Stimulated activated CD8-positive, alpha-beta memory T cell treated with anti-CD3 and anti-CD28 coated beads, Interleukin-4, amount 100 ng/mL, for 24 hours (primary cell): Measurements from ENCODE around the gene KCNJ16.

Experiments used
- DNase-seq: peaks from one replicate; pipeline ENCODE4 v3.0.0-alpha.2; 2020; ENCODE audit warnings: low read depth

KCNJ16 gene

DNA sequence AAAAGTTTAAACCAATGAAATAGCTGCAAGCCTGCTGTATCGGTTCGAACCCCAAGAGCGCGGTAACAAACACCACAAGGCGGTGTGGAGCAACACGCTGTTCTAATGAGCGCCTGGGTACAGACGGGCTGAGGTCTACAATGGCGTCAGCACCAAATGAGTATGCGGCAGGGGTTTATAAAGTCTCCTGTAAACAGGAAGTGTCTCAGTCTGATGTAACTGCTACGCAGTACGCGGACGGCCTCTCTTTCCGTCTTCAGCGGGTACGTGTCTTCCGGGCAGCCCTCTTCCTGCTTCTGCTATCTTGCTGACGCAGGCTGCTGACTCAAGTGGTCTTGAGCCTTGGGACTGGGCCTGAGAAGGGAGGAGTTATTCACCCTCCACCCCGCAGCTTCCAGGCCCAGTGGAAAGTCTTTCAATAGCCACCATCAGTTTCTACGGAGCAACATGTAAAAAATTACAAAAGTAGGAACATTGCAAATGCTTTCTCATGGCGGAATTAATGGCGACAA lies 53.8 kb downstream of the KCNJ16 start:
- DNase-seq: no peak

DNA sequence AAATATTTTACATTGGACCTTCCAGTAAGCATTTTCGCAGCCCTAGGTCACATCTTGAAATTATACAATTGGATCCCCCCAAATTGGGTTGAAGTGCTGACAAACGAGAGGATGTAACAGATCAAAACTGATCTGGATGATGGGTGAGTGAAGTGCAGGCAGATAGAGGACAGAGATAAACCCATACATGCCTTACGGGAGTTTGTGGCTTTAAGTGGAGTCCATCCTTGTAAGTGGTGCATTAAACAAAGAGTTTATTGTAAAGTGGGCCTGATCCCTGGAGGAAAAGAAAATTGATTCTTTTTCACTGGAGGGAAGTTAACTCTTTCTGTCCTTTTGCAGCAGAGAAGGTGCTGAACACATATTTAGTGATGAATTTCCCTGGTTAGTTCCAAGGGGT lies 55.3 kb downstream of the KCNJ16 start:
- DNase-seq: no peak

GRCh38 chr17:70132505-70132904 lies 57.5 kb downstream of the KCNJ16 start:
- no peak for DNase-seq

DNA sequence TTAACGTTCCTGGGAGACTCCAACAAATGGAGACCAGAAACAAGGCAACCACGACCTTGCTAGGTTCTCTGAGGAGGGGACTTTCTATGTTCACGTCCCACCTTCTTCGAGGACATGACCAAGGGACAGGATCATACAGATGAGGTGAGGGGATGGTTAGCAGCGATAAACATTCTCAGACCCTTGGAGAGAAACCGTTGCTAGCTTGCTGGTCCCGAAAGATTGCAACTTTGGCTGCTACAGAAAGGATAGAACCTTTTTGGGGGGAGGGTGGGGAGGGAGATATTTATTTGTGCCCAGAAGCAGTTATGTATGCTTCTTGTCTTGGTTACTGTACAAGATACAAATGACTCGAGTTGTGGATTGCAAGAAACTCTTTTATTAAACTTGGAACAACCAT lies 59.0 kb downstream of the KCNJ16 start:
- no peak for DNase-seq

- no peak for DNase-seq
These were observed 59.8 kb downstream of the KCNJ16 start for GRCh38 chr17:70134777-70135176.

DNA sequence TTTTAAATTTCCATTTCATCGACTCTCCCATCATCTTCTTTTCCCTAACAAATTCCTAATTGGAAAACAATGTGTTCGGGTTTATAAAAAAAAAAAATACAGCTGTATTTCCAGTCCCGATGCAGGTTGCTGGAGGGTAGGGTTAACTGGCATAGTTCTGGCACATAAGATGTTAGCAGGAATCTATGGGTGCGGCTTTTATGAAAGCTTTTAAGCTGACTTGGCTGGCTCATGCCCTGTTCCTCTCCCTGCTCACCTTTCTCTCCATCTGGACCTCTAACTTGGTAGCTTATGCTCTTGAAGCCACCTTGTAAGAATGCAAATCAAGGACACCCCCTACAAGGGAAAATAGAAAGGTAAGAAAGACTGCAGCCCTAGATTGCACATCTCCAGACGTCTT lies 61.1 kb downstream of the KCNJ16 start:
- DNase-seq: no peak

DNA sequence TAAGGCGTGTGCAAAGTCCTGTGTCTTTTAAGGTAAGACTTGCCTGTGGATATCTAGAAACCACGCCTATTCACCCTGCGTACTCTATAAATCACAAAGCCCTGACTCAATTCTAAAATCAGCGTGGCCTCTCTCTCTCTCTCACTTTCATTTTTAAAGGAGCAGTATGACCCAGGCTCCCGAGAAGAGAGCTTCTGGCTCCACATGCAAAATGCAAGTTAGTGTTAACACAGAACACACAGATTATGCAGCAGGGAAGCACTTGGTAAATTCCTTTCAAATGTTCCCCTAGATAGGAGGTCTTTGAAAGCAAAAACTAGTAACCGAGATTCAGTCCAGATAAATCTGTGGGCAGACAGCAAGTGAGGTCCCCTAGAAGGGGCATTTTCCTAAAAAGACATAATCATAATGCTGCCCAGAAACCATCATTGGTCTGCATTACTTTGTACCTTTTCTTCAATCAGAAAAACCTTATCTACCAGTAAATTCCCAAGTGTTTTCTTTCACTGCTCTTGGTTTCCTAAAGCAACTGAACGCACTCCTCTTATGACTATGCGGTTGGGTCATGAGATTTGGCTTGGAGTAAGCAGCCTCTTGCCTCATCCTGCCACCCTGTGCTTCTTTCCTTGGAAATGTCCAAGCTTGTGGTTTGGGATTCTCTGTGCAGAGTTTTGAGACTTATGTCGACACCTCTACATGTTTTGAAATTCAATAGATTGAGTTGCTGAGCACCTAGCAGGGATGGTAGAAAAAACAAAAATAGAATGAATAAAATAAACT lies 62.6 kb downstream of the KCNJ16 start:
- DNase-seq: no peak

- no peak for DNase-seq
These were observed 63.4 kb downstream of the KCNJ16 start for GRCh38 chr17:70138291-70138865.

GRCh38 chr17:70139449-70139993 lies 64.5 kb downstream of the KCNJ16 start:
- no peak for DNase-seq

DNA sequence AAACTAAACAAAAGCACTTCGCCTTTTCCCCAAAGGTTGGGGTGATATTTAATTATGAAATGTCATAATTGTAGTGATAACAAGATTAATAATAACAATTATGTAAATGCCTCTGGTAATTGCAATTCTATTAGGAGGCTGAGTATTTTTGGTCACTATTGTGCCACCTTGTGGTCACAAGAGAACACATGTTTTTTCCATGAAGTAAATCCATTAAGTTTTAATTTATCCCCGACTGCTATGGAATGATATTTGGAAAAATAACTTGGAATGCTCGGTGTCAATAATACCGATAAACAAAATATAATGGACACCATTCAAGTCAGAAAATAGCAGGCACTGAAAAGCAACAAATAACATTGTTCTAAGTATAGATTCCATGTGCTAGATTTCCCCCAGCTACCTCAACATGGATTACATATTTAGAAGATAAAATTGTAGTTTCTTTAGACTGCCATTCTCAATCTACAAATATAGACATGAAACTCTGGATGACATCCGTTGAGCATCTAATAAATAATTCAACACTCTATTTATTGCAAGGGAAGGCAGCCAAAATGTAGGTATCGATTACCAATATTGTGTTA lies 69.3 kb downstream of the KCNJ16 start:
- DNase-seq: no peak

- no peak for DNase-seq
These were observed 78.2 kb downstream of the KCNJ16 start for GRCh38 chr17:70153210-70153609.

GRCh38 chr17:70157151-70157550 lies 82.1 kb downstream of the KCNJ16 start:
- DNase-seq: no peak

DNA sequence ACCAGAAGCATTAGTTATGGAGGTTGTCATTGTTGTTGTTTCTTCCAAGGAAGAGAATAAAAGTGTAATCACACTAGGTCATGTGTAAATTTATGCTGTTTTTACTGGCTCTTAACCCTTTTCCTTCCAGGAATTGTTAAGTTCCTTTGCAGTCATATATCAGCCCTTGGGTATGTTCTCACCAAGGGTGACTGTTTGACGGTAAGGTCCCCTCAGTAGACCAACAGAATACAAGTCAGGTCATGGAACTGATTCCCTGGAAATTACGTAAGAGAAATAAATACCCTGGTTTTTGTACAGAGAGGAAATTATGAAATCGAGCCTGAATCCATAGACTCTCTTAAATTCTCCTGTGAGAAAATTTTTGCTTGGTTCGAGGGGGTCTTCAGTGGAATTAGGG lies 83.2 kb downstream of the KCNJ16 start:
- no peak for DNase-seq

DNA sequence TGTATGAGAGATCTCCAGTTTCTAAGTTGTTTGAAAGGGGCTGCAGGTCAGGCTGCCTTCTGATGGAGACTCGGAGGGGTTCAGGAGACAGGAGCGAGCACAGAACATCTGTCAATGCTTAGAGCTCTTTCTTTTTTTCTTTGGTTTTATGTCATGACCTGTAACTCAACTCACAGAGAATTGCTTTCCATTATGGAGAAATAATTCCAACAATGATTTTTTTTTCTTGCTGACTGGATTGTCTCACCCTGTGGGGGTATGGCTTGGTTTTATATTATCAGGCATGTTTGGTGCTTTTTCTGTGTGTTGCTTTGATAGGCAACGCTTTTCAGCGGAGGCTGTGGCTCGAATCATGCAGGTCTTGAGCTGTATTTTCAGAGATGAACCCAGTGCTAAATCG lies 83.6 kb downstream of the KCNJ16 start:
- DNase-seq: no peak

GRCh38 chr17:70159980-70160379 lies 85.0 kb downstream of the KCNJ16 start:
- DNase-seq: no peak

- no peak for DNase-seq
These were observed 86.5 kb downstream of the KCNJ16 start for GRCh38 chr17:70161519-70161918.

GRCh38 chr17:70165383-70165782 lies 90.4 kb downstream of the KCNJ16 start:
- no peak for DNase-seq

GRCh38 chr17:70166615-70167014 lies 91.6 kb downstream of the KCNJ16 start:
- no peak for DNase-seq

- no peak for DNase-seq
These were observed 93.3 kb downstream of the KCNJ16 start for GRCh38 chr17:70168044-70168976.

- DNase-seq: peak; percentile 31
These were observed 94.1 kb downstream of the KCNJ16 start, which contains the start of gene KCNJ2 for GRCh38 chr17:70168977-70169708. KCNJ2 (plus strand) TSS chr17:70169532; CDS start chr17:70175040, 5,508 bp downstream.
